Lung (tissue), 13 donors: ENCODE results near the gene DTX4. TPM values are rescaled to one million over a fixed set of nuclear protein-coding genes. Genes with fewer than 3 reads are reported as not detected.

Source experiments
- ATAC-seq: fragments of 200-7000 bp; cut with Tn5 transposase; one replicate; pipeline ENCODE4 v1.9.1; 2020; ENCODE audit warnings: moderate number of reproducible peaks; ENCODE audit not compliant: insufficient read depth, low FRiP score
- DNase-seq, 3 donors: peaks; one replicate each; pipeline ENCODE4 v3.0.0-alpha.2; 2013 to 2017
- H3K27ac ChIP-seq, 2 donors: one replicate each; pipeline ENCODE4 v1.5.1; 2013; ENCODE audit warnings: mild to moderate bottlenecking in 2 of 2, moderate library complexity in 2 of 2, control low read depth in 1 of 2, inconsistent platforms in 1 of 2, low read depth in 1 of 2, low read length in 1 of 2
- H3K27me3 ChIP-seq, 3 donors: one replicate each; pipeline ENCODE4 v1.5.1; 2013; ENCODE audit warnings: low read length in 2 of 3; ENCODE audit not compliant: control insufficient read depth in 3 of 3, insufficient read depth in 3 of 3
- H3K36me3 ChIP-seq, 4 donors: one replicate each; pipeline ENCODE4 v1.5.1; 2013; ENCODE audit warnings: low read length in 4 of 4, mild to moderate bottlenecking in 1 of 4, moderate library complexity in 1 of 4; ENCODE audit not compliant: control insufficient read depth in 4 of 4, insufficient read depth in 4 of 4
- H3K4me1 ChIP-seq, 5 donors: one replicate each; pipeline ENCODE4 v1.5.1; 2013; ENCODE audit warnings: low read length in 5 of 5, mild to moderate bottlenecking in 2 of 5, moderate library complexity in 1 of 5; ENCODE audit not compliant: control insufficient read depth in 5 of 5, insufficient read depth in 5 of 5
- H3K4me3 ChIP-seq: one replicate; pipeline ENCODE4 v1.5.1; 2013; ENCODE audit warnings: mild to moderate bottlenecking, control low read depth, moderate library complexity
- H3K9ac ChIP-seq, 2 donors: one replicate each; pipeline ENCODE4 v1.5.1; 2013; ENCODE audit warnings: low read length in 2 of 2, control low read depth in 1 of 2; ENCODE audit not compliant: insufficient read depth in 1 of 2
- H3K9me3 ChIP-seq, 4 donors: one replicate each; pipeline ENCODE4 v1.5.1; 2013; ENCODE audit warnings: low read length in 3 of 4, mild to moderate bottlenecking in 1 of 4, moderate library complexity in 1 of 4; ENCODE audit not compliant: control insufficient read depth in 4 of 4, insufficient read depth in 3 of 4
- WGBS, 2 donors: extraction: QIAGEN DNeasy Blood & Tissue Kit; methylation state at CpG; one replicate each; pipeline ENCODE4 v1.1.7; 2013; 5-methylcytosine and 5-hydroxymethylcytosine counted together
- polyA plus RNA-seq, 2 donors: library from polyadenylated mRNA; stranded (reverse); fragments of 200-250 nt; gene quantifications; one replicate each; pipeline ENCODE4 v1.2.1, GENCODE V29; 2013
- small RNA-seq: library from RNA; depleted of rRNA; stranded (forward); fragments of <200 nt; gene quantifications from one replicate; pipeline ENCODE3, GENCODE V24; 2014; ENCODE audit warnings: low replicate concordance
- total RNA-seq, 2 donors: library from RNA; depleted of rRNA in 1 of 2; stranded (reverse); fragments of >200 nt in 1 of 2; gene quantifications; one replicate each; pipeline ENCODE4 v1.2.1, GENCODE V29; 2014 to 2021
- TF ChIP-seq, protein P1 (sequence below): IDR thresholded peaks from 2 replicates; pipeline ENCODE4 v1.5.1; 2012; ENCODE audit warnings: mild to moderate bottlenecking; ENCODE audit errors: control extremely low read depth, extremely low read depth
- donor health status: control.
- donor health status: control.
- donor health status: Bipolar disorder and iron deficiency.
- donor health status: healthy.
- donor health status: DM: yes; HTN: yes; CAD: no.

The DTX4 gene
- total and polyA plus RNA-seq, 4 donors = 14.7 to 51.6 (median 34.8) TPM

GRCh38 chr11:59254286-59254685 lies 82.4 kb downstream of the DTX4 start:
- Histone ChIP-seq H3K4me1 (no peaks in the 10 kb centered on the region), H3K27me3 (no peaks in the 10 kb centered on the region), H3K9me3 (peaks cover 0 to 3% (median 0%) of the 10 kb centered on the region in 4 donors), H3K27ac (no peak overlapping the region), H3K4me3 (no peak overlapping the region), H3K36me3 (no peaks in the 10 kb centered on the region), H3K9ac (no peak overlapping the region)
- no peak for ATAC-seq
- DNase-seq = no peak
- TF ChIP-seq, protein P1, sequence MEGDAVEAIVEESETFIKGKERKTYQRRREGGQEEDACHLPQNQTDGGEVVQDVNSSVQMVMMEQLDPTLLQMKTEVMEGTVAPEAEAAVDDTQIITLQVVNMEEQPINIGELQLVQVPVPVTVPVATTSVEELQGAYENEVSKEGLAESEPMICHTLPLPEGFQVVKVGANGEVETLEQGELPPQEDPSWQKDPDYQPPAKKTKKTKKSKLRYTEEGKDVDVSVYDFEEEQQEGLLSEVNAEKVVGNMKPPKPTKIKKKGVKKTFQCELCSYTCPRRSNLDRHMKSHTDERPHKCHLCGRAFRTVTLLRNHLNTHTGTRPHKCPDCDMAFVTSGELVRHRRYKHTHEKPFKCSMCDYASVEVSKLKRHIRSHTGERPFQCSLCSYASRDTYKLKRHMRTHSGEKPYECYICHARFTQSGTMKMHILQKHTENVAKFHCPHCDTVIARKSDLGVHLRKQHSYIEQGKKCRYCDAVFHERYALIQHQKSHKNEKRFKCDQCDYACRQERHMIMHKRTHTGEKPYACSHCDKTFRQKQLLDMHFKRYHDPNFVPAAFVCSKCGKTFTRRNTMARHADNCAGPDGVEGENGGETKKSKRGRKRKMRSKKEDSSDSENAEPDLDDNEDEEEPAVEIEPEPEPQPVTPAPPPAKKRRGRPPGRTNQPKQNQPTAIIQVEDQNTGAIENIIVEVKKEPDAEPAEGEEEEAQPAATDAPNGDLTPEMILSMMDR = no peak

- WGBS, 2 donors = 84 to 88% methylated on average over 8 of the region's 8 CpGs
These were observed 83.3 kb downstream of the DTX4 start for GRCh38 chr11:59255281-59255680.

More at GRCh38 chr11:59255281-59255680, 83.3 kb downstream of the DTX4 start:
- DNase-seq (no peak), ATAC-seq (no peak)
- H3K9me3 ChIP-seq = peaks cover 0 to 3% (median 0%) of the 10 kb centered on the region in 4 donors
- H3K36me3 ChIP-seq = no peaks in the 10 kb centered on the region
- H3K27me3 ChIP-seq = no peaks in the 10 kb centered on the region
- no peak overlapping the region for H3K4me3 ChIP-seq
- no peak overlapping the region for H3K27ac ChIP-seq
- H3K9ac ChIP-seq = no peak overlapping the region
- TF ChIP-seq, protein P1 = no peak
- peaks cover 0 to under 1% (median 0%) of the 10 kb centered on the region in 5 donors for H3K4me1 ChIP-seq

Small RNA genes lying within 50 kb of the gene (small RNA-seq; reads per million reads assigned to genes)
- not detected for gene RN7SL42P

Other genes starting within 250 kb of the DTX4 start
- gene GLYATL1, start 232.6 kb upstream of the DTX4 start, total RNA-seq = 1 to 10 TPM in 1 of 2 donors, under 1 TPM in 1; 0.31 to 1.8 TPM
- under 1 TPM in 1 of 2 donors, not detected in 1; 0.05 TPM for gene GLYATL1, start 232.6 kb upstream of the DTX4 start, polyA plus RNA-seq
- gene GLYATL1B, start 85.8 kb upstream of the DTX4 start, total RNA-seq = not detected
- not detected for gene GLYATL1B, start 85.8 kb upstream of the DTX4 start, polyA plus RNA-seq
- gene FAM111B, start 64.9 kb upstream of the DTX4 start, total RNA-seq = 1 to 10 TPM; 3.0 to 6.9 TPM
- 1 to 10 TPM in 1 of 2 donors, under 1 TPM in 1; 0.94 to 1.5 TPM for gene FAM111B, start 64.9 kb upstream of the DTX4 start, polyA plus RNA-seq
- 10 to 100 TPM; 34.1 to 73.3 TPM for gene FAM111A, start 29.3 kb upstream of the DTX4 start, total RNA-seq
- gene FAM111A, start 29.3 kb upstream of the DTX4 start, polyA plus RNA-seq = 10 to 100 TPM; 14.9 to 44.8 TPM
- gene MPEG1, start 40.8 kb downstream of the DTX4 start, total RNA-seq = 10 to 100 TPM; 28.1 to 45.6 TPM
- gene MPEG1, start 40.8 kb downstream of the DTX4 start, polyA plus RNA-seq = 10 to 100 TPM in 1 of 2 donors, 1 to 10 TPM in 1; 7.0 to 63.5 TPM
- gene OR5AN1, start 186.8 kb downstream of the DTX4 start, total RNA-seq = under 1 TPM in 1 of 2 donors, not detected in 1; 0.03 TPM
- gene OR5AN1, start 186.8 kb downstream of the DTX4 start, polyA plus RNA-seq = not detected